ENCODE results near the gene TBL1X. TPM values are rescaled to one million over a fixed set of nuclear protein-coding genes. Genes with fewer than 3 reads are reported as not detected.

The TBL1X gene
- total and polyA plus RNA-seq, 2 experiments from 2014 or later: 21.8 to 29.9 TPM

DNA sequence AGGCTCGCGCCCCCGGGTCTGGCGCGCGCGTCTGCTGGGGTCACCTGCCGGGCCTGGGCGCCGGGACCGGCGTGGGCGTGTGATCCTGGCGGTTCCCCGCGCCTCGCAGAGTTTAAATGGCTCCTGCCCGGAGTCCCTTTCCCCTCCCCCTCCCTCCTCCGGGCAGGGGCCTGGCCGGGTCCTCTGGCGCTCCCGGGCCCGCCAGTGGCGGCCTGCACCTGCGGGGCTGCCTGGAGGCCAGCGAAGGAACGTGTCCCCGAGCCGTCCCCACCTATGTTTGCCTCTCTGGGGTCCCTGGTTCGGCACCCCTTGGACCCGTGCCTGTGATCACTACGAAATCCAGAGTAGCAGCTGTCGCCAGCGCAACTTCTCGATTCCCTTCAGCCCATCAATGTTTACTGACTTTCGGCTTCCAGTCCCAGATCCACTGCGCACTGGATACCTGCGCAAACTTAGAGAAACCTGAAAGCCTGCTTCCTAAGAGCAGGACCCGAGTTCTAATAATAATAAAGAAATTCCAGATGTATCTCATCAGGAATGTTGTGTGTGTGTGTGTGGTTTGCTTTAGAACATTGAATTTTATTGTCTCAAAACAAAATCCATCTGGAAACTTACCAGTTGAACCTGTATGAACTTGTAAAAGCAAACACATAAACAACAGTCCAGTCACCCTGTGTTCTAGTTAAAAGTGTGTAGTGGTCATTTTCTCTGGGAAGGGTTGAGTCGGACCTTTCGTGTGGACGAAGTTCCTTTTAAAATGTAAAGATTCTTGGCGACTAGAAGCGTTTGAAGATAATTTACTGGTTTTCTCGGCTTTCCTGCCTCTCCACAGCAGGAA lies 322.2 kb downstream of the TBL1X start:
- peak in 1 of 2 donors; percentile 68 for DNase-seq (ENCODE audit: low read depth in 1 of 2, low spot score in 1 of 2)
- no peaks in the 10 kb centered on the region for H3K36me3 ChIP-seq

GRCh38 chrX:9788911-9789310 lies 324.1 kb downstream of the TBL1X start:
- TF ChIP-seq CTCF (IDR thresholded peaks at IDR 0.05; ENCODE audit: low read depth, low read length): no peak
- peak in 1 of 2 donors; percentile 48 for DNase-seq (ENCODE audit: low read depth in 1 of 2, low spot score in 1 of 2)
- Histone ChIP-seq H3K27ac (no peak overlapping the region), H3K4me3 (no peak overlapping the region), H3K4me1 (ENCODE audit: low read depth) (peaks cover 17% of the 10 kb centered on the region), H3K9me3 (ENCODE audit: low read depth) (no peaks in the 10 kb centered on the region), H3K36me3 (no peaks in the 10 kb centered on the region), H3K27me3 (no peaks in the 10 kb centered on the region)

More for the DNA sequence above, 322.2 kb downstream of the TBL1X start:
- peak overlapping the region; percentile 91 for H3K27ac ChIP-seq
- H3K27me3 ChIP-seq: no peaks in the 10 kb centered on the region
- no peaks in the 10 kb centered on the region for H3K9me3 ChIP-seq (ENCODE audit: low read depth)
- no peak for TF ChIP-seq CTCF (IDR thresholded peaks at IDR 0.05; ENCODE audit: low read depth, low read length)
- peak overlapping the region; percentile 89 for H3K4me3 ChIP-seq
- H3K4me1 ChIP-seq (ENCODE audit: low read depth): peaks cover 17% of the 10 kb centered on the region

DNA sequence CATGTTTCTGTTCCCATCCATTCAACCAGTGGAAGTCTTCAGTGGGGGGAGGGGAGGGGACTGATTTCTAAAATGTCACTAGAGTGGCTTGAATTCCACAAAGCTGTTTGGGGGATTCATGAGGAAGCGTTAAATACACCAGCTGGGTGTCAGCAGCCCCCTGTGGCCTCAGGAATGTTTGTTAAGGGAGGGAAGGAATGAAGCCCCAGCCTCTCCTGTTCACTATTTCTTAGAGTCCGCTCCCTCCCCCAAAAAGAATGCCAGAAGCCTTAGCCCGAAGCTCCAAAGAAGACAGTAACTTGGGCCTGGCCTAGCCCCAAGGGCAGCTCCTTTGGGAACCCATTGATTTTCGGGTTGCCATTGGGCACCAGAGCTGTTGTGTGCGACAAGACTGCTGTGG lies 324.7 kb downstream of the TBL1X start:
- Histone ChIP-seq H3K27me3 (no peaks in the 10 kb centered on the region), H3K27ac (no peak overlapping the region)
- no peak for TF ChIP-seq CTCF (IDR thresholded peaks at IDR 0.05; ENCODE audit: low read depth, low read length)

More for the DNA sequence above, 324.7 kb downstream of the TBL1X start:
- no peaks in the 10 kb centered on the region for H3K9me3 ChIP-seq (ENCODE audit: low read depth)
- H3K4me1 ChIP-seq (ENCODE audit: low read depth): peaks cover 17% of the 10 kb centered on the region
- no peak for DNase-seq (ENCODE audit: low read depth in 1 of 2, low spot score in 1 of 2)
- H3K4me3 ChIP-seq: no peak overlapping the region
- H3K36me3 ChIP-seq: no peaks in the 10 kb centered on the region

All from cardiac muscle cell (in vitro differentiated cells and primary cell).